HG03442 (cell line): ENCODE measurements around the gene ZNF132.
"Not testable (repeated sequence)": the region's sequence is repeated elsewhere in the genome, so short reads cannot be mapped to it uniquely, and the experiment has no call there.

ENCODE experiments used
- ATAC-seq: cut with Tn5 transposase; IDR thresholded peaks from one replicate; pipeline ENCODE4 v1.9.1; 2021; ENCODE audit warnings: mild to moderate bottlenecking, moderate library complexity; ENCODE audit not compliant: unreplicated experiment

ZNF132 gene

GRCh38 chr19:58439576-58440554 lies at the start of gene ZNF132:
ZNF132 (minus strand) TSS chr19:58440153; CDS start chr19:58439821, 332 bp downstream.
- ATAC-seq, result peak; percentile 95

- ATAC-seq, result not testable (repeated sequence)
Observed at GRCh38 chr19:58484349-58484748, 44.4 kb upstream of the ZNF132 start.

- no peak for ATAC-seq
Observed at GRCh38 chr19:58483776-58484175, 43.8 kb upstream of the ZNF132 start.

- no peak for ATAC-seq
Observed at GRCh38 chr19:58482372-58482771, 42.4 kb upstream of the ZNF132 start.

GRCh38 chr19:58480831-58481230 lies 40.9 kb upstream of the ZNF132 start:
- ATAC-seq, result no peak

- ATAC-seq, result no peak
Observed at GRCh38 chr19:58480481-58480830, 40.5 kb upstream of the ZNF132 start.

GRCh38 chr19:58479736-58480480 lies 40.0 kb upstream of the ZNF132 start:
- ATAC-seq, result no peak

GRCh38 chr19:58479303-58479702 lies 39.4 kb upstream of the ZNF132 start:
- no peak for ATAC-seq

- no peak for ATAC-seq
Observed at GRCh38 chr19:58477871-58478270, 37.9 kb upstream of the ZNF132 start.

- no peak for ATAC-seq
Observed at GRCh38 chr19:58477130-58477529, 37.2 kb upstream of the ZNF132 start.

GRCh38 chr19:58476498-58477015 lies 36.6 kb upstream of the ZNF132 start:
- peak; percentile 1 for ATAC-seq

GRCh38 chr19:58475714-58476497 lies 36.0 kb upstream of the ZNF132 start, which contains the start of gene ZNF446:
ZNF446 (plus strand) TSS chr19:58476352; CDS start chr19:58477219, 867 bp downstream.
- ATAC-seq, result peak; percentile 74

- peak; percentile 8 for ATAC-seq
Observed at GRCh38 chr19:58474997-58475713, 35.2 kb upstream of the ZNF132 start.

- no peak for ATAC-seq
Observed at GRCh38 chr19:58474291-58474996, 34.5 kb upstream of the ZNF132 start.

- ATAC-seq, result no peak
Observed at GRCh38 chr19:58473775-58474174, 33.8 kb upstream of the ZNF132 start.

- ATAC-seq, result no peak
Observed at GRCh38 chr19:58471736-58472135, 31.8 kb upstream of the ZNF132 start.

- ATAC-seq, result not testable (repeated sequence)
Observed at GRCh38 chr19:58470837-58471543, 31.0 kb upstream of the ZNF132 start.

- ATAC-seq, result no peak
Observed at GRCh38 chr19:58469241-58470013, 29.5 kb upstream of the ZNF132 start.
